MM.1S (cell line): ENCODE measurements around the gene NBEA.

Source experiments
- DNase-seq: peaks from one replicate; pipeline ENCODE4 v3.0.0-alpha.2; 2015
- H2AFZ ChIP-seq: fragments of 300-600 bp; sonication (generic); 2 replicates; pipeline ENCODE4 v1.6.0; 2016; ENCODE audit warnings: antibody characterized with exemption, low read length
- H3F3A ChIP-seq: fragments of 300-600 bp; sonication (generic); 2 replicates; pipeline ENCODE4 v1.6.1; 2016; ENCODE audit warnings: mild to moderate bottlenecking, antibody characterized with exemption, low read length, moderate library complexity, mixed read lengths; ENCODE audit not compliant: insufficient read depth
- H3K27ac ChIP-seq: fragments of 300-600 bp; sonication (generic); 2 replicates; pipeline ENCODE4 v1.5.1; 2016; ENCODE audit warnings: mild to moderate bottlenecking, low read length
- H3K27me3 ChIP-seq: fragments of 300-600 bp; sonication (generic); replicated peaks from 2 replicates; pipeline ENCODE4 v1.6.0; 2016; ENCODE audit warnings: low read length; ENCODE audit not compliant: insufficient read depth
- H3K36me3 ChIP-seq: fragments of 300-600 bp; sonication (generic); replicated peaks from 2 replicates; pipeline ENCODE4 v1.6.1; 2016; ENCODE audit warnings: mild to moderate bottlenecking, low read length, mixed read lengths; ENCODE audit not compliant: insufficient read depth
- H3K4me1 ChIP-seq: fragments of 300-600 bp; sonication (generic); 2 replicates; pipeline ENCODE4 v1.6.1; 2016; ENCODE audit warnings: low read length, mixed read lengths
- H3K4me2 ChIP-seq: fragments of 300-600 bp; sonication (generic); 2 replicates; pipeline ENCODE4 v1.6.0; 2016; ENCODE audit warnings: low read depth, low read length
- H3K4me3 ChIP-seq: fragments of 300-600 bp; sonication (generic); 2 replicates; pipeline ENCODE4 v1.5.1; 2016; ENCODE audit warnings: low read length, mixed read lengths
- H3K79me2 ChIP-seq: fragments of 300-600 bp; sonication (generic); 2 replicates; pipeline ENCODE4 v1.6.1; 2016; ENCODE audit warnings: mixed run types, low read length, mixed read lengths
- H3K9ac ChIP-seq: fragments of 300-600 bp; sonication (generic); 2 replicates; pipeline ENCODE4 v1.6.1; 2016; ENCODE audit warnings: low read length, mixed read lengths
- H3K9me2 ChIP-seq: fragments of 300-600 bp; sonication (generic); replicated peaks from 2 replicates; pipeline ENCODE4 v1.6.1; 2016; ENCODE audit warnings: mild to moderate bottlenecking, low read length, mixed read lengths; ENCODE audit not compliant: insufficient read depth
- H3K9me3 ChIP-seq: fragments of 300-600 bp; sonication (generic); replicated peaks from 2 replicates; pipeline ENCODE4 v1.6.1; 2016; ENCODE audit warnings: mild to moderate bottlenecking, low read length, mixed read lengths; ENCODE audit not compliant: insufficient read depth
- H4K20me1 ChIP-seq: fragments of 300-600 bp; sonication (generic); 2 replicates; pipeline ENCODE4 v1.6.1; 2016; ENCODE audit warnings: mild to moderate bottlenecking, low read length, moderate library complexity, mixed read lengths; ENCODE audit not compliant: insufficient read depth
- EZH2 ChIP-seq: fragments of 300-600 bp; sonication (generic); optimal IDR thresholded peaks from 2 replicates; pipeline ENCODE3; 2017; ENCODE audit warnings: low read depth, mild to moderate bottlenecking, antibody characterized with exemption, low read length, mixed read lengths
- EZH2phosphoT487 ChIP-seq: fragments of 300-600 bp; sonication (generic); IDR thresholded peaks from 2 replicates; pipeline ENCODE4 v1.6.1; 2018; ENCODE audit warnings: antibody characterized with exemption, low read length
- TF ChIP-seq, protein P1 (sequence below): fragments of 300-600 bp; sonication (generic); IDR thresholded peaks from 2 replicates; pipeline ENCODE4 v1.5.1; 2016; ENCODE audit warnings: antibody characterized with exemption, low read length, mixed read lengths

NBEA gene

DNA sequence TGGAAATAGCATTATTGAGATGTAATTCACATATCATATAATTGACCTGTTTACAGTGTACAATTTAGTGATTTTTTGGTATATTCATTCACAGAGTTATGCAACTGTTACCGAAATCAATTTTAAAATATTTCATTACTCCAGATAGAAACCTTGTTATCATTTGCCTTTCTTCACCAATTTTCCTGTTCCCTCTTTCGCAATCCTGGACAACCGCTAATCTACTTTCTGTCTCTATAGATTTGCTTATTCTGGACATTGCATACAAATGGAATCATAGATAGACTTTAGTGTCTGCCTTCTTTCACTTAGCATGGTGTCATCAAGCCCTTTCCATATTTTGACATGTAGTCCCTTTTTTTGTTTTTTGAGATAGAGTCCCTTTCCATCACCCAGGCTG lies 515.2 kb downstream of the NBEA start:
- DNase-seq = no peak
- Histone ChIP-seq H3K27ac (no peak overlapping the region), H3K4me1 (no peaks in the 10 kb centered on the region), H3K36me3 (no peaks in the 10 kb centered on the region), H2AFZ (no peak overlapping the region), H4K20me1 (no peaks in the 10 kb centered on the region), H3K4me2 (no peak overlapping the region), H3K9me2 (no peaks in the 10 kb centered on the region), H3K27me3 (no peaks in the 10 kb centered on the region), H3K4me3 (no peak overlapping the region), H3K9me3 (no peaks in the 10 kb centered on the region), H3F3A (no peaks in the 10 kb centered on the region), H3K79me2 (no peaks in the 10 kb centered on the region), H3K9ac (no peak overlapping the region)
- TF ChIP-seq, protein P1, sequence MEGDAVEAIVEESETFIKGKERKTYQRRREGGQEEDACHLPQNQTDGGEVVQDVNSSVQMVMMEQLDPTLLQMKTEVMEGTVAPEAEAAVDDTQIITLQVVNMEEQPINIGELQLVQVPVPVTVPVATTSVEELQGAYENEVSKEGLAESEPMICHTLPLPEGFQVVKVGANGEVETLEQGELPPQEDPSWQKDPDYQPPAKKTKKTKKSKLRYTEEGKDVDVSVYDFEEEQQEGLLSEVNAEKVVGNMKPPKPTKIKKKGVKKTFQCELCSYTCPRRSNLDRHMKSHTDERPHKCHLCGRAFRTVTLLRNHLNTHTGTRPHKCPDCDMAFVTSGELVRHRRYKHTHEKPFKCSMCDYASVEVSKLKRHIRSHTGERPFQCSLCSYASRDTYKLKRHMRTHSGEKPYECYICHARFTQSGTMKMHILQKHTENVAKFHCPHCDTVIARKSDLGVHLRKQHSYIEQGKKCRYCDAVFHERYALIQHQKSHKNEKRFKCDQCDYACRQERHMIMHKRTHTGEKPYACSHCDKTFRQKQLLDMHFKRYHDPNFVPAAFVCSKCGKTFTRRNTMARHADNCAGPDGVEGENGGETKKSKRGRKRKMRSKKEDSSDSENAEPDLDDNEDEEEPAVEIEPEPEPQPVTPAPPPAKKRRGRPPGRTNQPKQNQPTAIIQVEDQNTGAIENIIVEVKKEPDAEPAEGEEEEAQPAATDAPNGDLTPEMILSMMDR = no peak
- no peak for TF ChIP-seq EZH2phosphoT487
- TF ChIP-seq EZH2 = no peak

GRCh38 chr13:35460061-35460460 lies 518.0 kb downstream of the NBEA start:
- Histone ChIP-seq H3F3A (no peaks in the 10 kb centered on the region), H3K4me1 (no peaks in the 10 kb centered on the region), H3K9me2 (no peaks in the 10 kb centered on the region), H3K27me3 (no peaks in the 10 kb centered on the region), H3K9me3 (no peaks in the 10 kb centered on the region), H3K4me3 (no peak overlapping the region), H3K36me3 (no peaks in the 10 kb centered on the region), H2AFZ (no peak overlapping the region), H3K4me2 (no peak overlapping the region), H3K79me2 (no peaks in the 10 kb centered on the region), H3K9ac (no peak overlapping the region), H3K27ac (no peak overlapping the region), H4K20me1 (no peaks in the 10 kb centered on the region)
- no peak for TF ChIP-seq EZH2phosphoT487
- no peak for TF ChIP-seq EZH2
- TF ChIP-seq, protein P1 = no peak
- no peak for DNase-seq

DNA sequence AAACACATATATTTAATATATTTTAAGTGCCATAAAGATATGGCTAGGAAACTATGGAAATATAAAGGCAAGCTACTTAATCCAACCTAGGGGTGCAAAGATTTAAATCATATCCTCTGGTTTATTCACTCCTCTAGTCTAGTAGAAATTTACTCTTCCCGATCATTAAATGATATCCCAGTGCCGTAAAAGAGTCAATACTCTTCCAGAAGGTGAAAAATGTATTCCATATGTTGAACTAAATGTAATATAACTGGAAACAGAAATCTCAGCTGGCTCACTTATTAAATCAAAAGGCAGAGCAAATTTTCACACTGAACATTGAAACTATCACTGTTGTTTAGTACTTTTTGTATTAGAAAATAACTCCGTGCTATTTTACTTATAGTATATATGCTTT lies 523.3 kb downstream of the NBEA start:
- no peak overlapping the region for H2AFZ ChIP-seq
- H3K36me3 ChIP-seq = no peaks in the 10 kb centered on the region
- H3K27ac ChIP-seq = no peak overlapping the region
- H3K9ac ChIP-seq = no peak overlapping the region
- no peaks in the 10 kb centered on the region for H3K4me1 ChIP-seq
- no peaks in the 10 kb centered on the region for H4K20me1 ChIP-seq
- no peaks in the 10 kb centered on the region for H3F3A ChIP-seq
- no peak overlapping the region for H3K4me2 ChIP-seq
- no peaks in the 10 kb centered on the region for H3K27me3 ChIP-seq
- no peak for DNase-seq
- no peaks in the 10 kb centered on the region for H3K9me2 ChIP-seq
- H3K4me3 ChIP-seq = no peak overlapping the region
- no peaks in the 10 kb centered on the region for H3K79me2 ChIP-seq
- TF ChIP-seq, protein P1 = no peak
- TF ChIP-seq EZH2 = no peak
- TF ChIP-seq EZH2phosphoT487 = no peak
- H3K9me3 ChIP-seq = no peaks in the 10 kb centered on the region

GRCh38 chr13:35468195-35468594 lies 526.1 kb downstream of the NBEA start:
- Histone ChIP-seq H3K4me1 (no peaks in the 10 kb centered on the region), H3K9ac (no peak overlapping the region), H3F3A (no peaks in the 10 kb centered on the region), H3K4me3 (no peak overlapping the region), H3K27me3 (no peaks in the 10 kb centered on the region), H2AFZ (no peak overlapping the region), H3K4me2 (no peak overlapping the region), H3K9me3 (no peaks in the 10 kb centered on the region), H3K36me3 (no peaks in the 10 kb centered on the region), H3K9me2 (no peaks in the 10 kb centered on the region), H3K27ac (no peak overlapping the region), H3K79me2 (no peaks in the 10 kb centered on the region), H4K20me1 (no peaks in the 10 kb centered on the region)
- TF ChIP-seq EZH2 = no peak
- TF ChIP-seq, protein P1 = no peak
- TF ChIP-seq EZH2phosphoT487 = no peak
- DNase-seq = no peak
